Panc1 (cell line): ENCODE measurements around the gene COMMD1.

Source experiments
- POLR2AphosphoS5 ChIP-seq: IDR thresholded peaks from 2 replicates; pipeline ENCODE4 v1.6.1; 2012; ENCODE audit warnings: mild to moderate bottlenecking, low read depth, low read length, moderate library complexity
- SIN3A ChIP-seq: IDR thresholded peaks from 2 replicates; pipeline ENCODE4 v1.6.1; 2012; ENCODE audit warnings: low read depth, mild to moderate bottlenecking, low read length, moderate library complexity, borderline replicate concordance; ENCODE audit not compliant: insufficient read depth
- TCF7L2 ChIP-seq: IDR thresholded peaks from 2 replicates; pipeline ENCODE4 v1.6.1; 2011; ENCODE audit warnings: mild to moderate bottlenecking, low read depth, low read length, inconsistent platforms
- TF ChIP-seq, protein P1 (sequence below): fragments of 450-650 bp; IDR thresholded peaks from 2 replicates; pipeline ENCODE4 v1.5.1; 2017; ENCODE audit warnings: mild to moderate bottlenecking

DNA sequence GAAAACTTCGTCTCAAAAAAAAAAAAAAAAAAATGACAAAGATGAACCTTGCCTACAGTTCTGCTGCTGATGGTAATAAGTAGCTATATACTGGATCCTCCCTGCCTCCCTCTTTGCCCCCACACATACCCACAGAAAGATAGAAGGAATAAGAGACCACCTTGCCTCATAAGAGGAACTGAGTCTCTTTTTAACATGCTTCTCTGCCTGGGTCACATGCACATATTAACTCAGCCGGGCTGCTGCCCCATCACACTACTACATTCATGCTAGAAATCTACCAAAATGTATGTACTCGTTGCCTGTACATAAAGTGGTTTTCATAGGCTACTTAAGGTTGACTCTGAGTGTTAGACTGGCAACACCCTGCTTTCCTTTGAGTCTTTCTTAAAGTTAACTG lies 211.5 kb downstream of the COMMD1 start:
- TF ChIP-seq, protein P1, sequence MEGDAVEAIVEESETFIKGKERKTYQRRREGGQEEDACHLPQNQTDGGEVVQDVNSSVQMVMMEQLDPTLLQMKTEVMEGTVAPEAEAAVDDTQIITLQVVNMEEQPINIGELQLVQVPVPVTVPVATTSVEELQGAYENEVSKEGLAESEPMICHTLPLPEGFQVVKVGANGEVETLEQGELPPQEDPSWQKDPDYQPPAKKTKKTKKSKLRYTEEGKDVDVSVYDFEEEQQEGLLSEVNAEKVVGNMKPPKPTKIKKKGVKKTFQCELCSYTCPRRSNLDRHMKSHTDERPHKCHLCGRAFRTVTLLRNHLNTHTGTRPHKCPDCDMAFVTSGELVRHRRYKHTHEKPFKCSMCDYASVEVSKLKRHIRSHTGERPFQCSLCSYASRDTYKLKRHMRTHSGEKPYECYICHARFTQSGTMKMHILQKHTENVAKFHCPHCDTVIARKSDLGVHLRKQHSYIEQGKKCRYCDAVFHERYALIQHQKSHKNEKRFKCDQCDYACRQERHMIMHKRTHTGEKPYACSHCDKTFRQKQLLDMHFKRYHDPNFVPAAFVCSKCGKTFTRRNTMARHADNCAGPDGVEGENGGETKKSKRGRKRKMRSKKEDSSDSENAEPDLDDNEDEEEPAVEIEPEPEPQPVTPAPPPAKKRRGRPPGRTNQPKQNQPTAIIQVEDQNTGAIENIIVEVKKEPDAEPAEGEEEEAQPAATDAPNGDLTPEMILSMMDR, result no peak
- TF ChIP-seq POLR2AphosphoS5 (no peak), SIN3A (no peak), TCF7L2 (no peak)
